Ectodermal cell (in vitro differentiated cells): ENCODE results near the gene SERPINB13.

ENCODE experiments used
- H3K27ac ChIP-seq: 2 replicates; pipeline ENCODE4 v1.7.0; 2013; ENCODE audit warnings: mild to moderate bottlenecking, low read depth, low read length; ENCODE audit not compliant: insufficient read depth, poor library complexity, severe bottlenecking
- H3K27me3 ChIP-seq: 2 replicates; pipeline ENCODE4 v1.7.0; 2013; ENCODE audit warnings: mild to moderate bottlenecking, low read length; ENCODE audit not compliant: insufficient read depth, control insufficient read depth, poor library complexity, severe bottlenecking
- H3K36me3 ChIP-seq: one replicate; pipeline ENCODE4 v1.7.0; 2013; ENCODE audit warnings: low read length; ENCODE audit not compliant: control insufficient read depth, insufficient read depth
- H3K4me1 ChIP-seq: one replicate; pipeline ENCODE4 v1.7.0; 2013; ENCODE audit warnings: low read length; ENCODE audit not compliant: control insufficient read depth, insufficient read depth
- H3K4me3 ChIP-seq: 2 replicates; pipeline ENCODE4 v1.7.0; 2013; ENCODE audit warnings: low read depth, low read length, control low read depth; ENCODE audit not compliant: insufficient read depth
- H3K9me3 ChIP-seq: 2 replicates; pipeline ENCODE4 v1.7.0; 2013; ENCODE audit warnings: mild to moderate bottlenecking, low read length, moderate library complexity; ENCODE audit not compliant: control insufficient read depth
- WGBS, 2 experiments: methylation state at CpG; one replicate each; pipeline ENCODE4 v1.1.7; 2013; ENCODE audit warnings: missing lambda C conversion rate in 2 of 2; 5-methylcytosine and 5-hydroxymethylcytosine counted together

SERPINB13 gene

GRCh38 chr18:63585988-63586387, 1.2 kb upstream of the SERPINB13 start:
- Histone ChIP-seq H3K4me1 (no peaks in the 10 kb centered on the region), H3K4me3 (no peak overlapping the region), H3K27me3 (no peaks in the 10 kb centered on the region), H3K27ac (no peak overlapping the region), H3K9me3 (no peaks in the 10 kb centered on the region), H3K36me3 (no peaks in the 10 kb centered on the region)
- 86 to 94% methylated on average over 4 of the region's 4 CpGs for WGBS, 2 experiments

GRCh38 chr18:63586431-63586830, 712 bp upstream of the SERPINB13 start:
- H3K27me3 ChIP-seq, result no peaks in the 10 kb centered on the region
- H3K27ac ChIP-seq, result no peak overlapping the region
- H3K36me3 ChIP-seq, result no peaks in the 10 kb centered on the region
- no peaks in the 10 kb centered on the region for H3K9me3 ChIP-seq
- no peak overlapping the region for H3K4me3 ChIP-seq
- WGBS, 2 experiments, result 96 to 97% methylated on average over 4 of the region's 4 CpGs
- H3K4me1 ChIP-seq, result no peaks in the 10 kb centered on the region

- Histone ChIP-seq H3K4me3 (no peak overlapping the region), H3K36me3 (no peaks in the 10 kb centered on the region), H3K27ac (no peak overlapping the region), H3K9me3 (no peaks in the 10 kb centered on the region), H3K4me1 (no peaks in the 10 kb centered on the region), H3K27me3 (no peaks in the 10 kb centered on the region)
- WGBS, 2 experiments, result 71 to 73% methylated on average over 5 of the region's 5 CpGs
Measured at GRCh38 chr18:63588909-63589308, 1.8 kb downstream of the SERPINB13 start.

GRCh38 chr18:63590373-63590772, 3.2 kb downstream of the SERPINB13 start:
- no peaks in the 10 kb centered on the region for H3K4me1 ChIP-seq
- no peaks in the 10 kb centered on the region for H3K27me3 ChIP-seq
- H3K9me3 ChIP-seq, result no peaks in the 10 kb centered on the region
- WGBS, 2 experiments, result 83 to 92% methylated on average over 2 of the region's 2 CpGs
- no peak overlapping the region for H3K4me3 ChIP-seq
- no peaks in the 10 kb centered on the region for H3K36me3 ChIP-seq
- H3K27ac ChIP-seq, result no peak overlapping the region

DNA sequence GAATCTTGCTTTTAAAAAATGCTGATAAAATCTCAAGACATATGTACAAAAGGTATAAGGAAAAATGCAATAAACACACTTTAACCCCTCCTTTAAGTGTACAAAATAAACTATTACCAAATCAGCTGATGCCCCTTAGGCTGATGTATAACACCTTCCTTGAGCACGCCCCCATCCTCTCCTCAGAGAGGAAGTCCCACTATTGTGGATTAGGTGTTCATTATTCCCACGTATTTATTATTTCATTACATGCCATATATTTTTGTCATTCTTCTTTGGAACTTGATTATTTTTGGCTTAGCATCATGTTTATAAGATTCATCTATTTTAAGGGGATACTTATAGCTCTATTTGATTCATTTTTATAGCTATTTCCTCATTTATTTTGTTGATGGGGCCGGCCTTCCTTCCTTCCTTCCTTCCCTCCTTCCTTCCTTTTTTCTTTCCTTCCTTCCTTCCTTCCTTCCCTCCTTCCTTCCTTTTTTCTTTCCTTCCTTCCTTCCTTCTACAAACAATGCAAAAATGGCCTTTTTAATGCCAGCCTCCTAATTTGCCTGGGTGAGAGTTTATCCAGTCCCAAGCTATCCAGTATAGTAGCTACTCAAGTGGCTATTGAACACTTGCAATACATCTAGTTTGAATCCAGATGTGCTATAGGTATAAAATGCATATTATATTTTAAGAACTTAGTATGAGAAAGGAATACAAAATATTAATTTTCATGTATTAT, 4.0 kb downstream of the SERPINB13 start:
- WGBS, 2 experiments, result 86 to 98% methylated on average over 2 of the region's 3 CpGs
- no peaks in the 10 kb centered on the region for H3K4me1 ChIP-seq
- no peaks in the 10 kb centered on the region for H3K36me3 ChIP-seq
- no peak overlapping the region for H3K27ac ChIP-seq
- no peak overlapping the region for H3K4me3 ChIP-seq
- no peaks in the 10 kb centered on the region for H3K9me3 ChIP-seq
- no peaks in the 10 kb centered on the region for H3K27me3 ChIP-seq

GRCh38 chr18:63591725-63592124, 4.6 kb downstream of the SERPINB13 start:
- no peaks in the 10 kb centered on the region for H3K36me3 ChIP-seq
- no peak overlapping the region for H3K27ac ChIP-seq
- H3K4me1 ChIP-seq, result no peaks in the 10 kb centered on the region
- no peak overlapping the region for H3K4me3 ChIP-seq
- 100% methylated on average over 2 of the region's 3 CpGs; no CpG with 5 or more reads in 1 of the 2 experiments for WGBS, 2 experiments
- no peaks in the 10 kb centered on the region for H3K27me3 ChIP-seq
- no peaks in the 10 kb centered on the region for H3K9me3 ChIP-seq

DNA sequence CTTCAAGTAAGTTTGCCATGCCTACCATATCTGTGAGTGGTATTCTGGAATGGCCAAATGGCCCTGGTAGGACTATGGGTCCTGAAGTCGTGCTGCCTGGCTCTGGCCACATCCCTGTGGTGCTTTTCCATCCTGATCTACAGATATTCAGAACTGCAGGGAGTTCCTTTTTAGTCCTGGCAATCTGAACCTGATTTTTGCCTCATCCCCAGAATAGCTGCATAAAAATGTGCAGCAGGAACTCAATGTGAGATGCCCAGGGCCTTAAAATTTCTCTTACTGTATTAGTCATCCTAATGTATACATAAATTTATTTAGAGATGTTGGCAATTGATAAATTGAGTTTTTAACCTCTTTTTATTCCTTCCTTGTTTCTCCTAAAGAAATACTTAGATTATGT, 5.3 kb downstream of the SERPINB13 start:
- Histone ChIP-seq H3K36me3 (no peaks in the 10 kb centered on the region), H3K4me1 (no peaks in the 10 kb centered on the region), H3K27ac (no peak overlapping the region), H3K9me3 (no peaks in the 10 kb centered on the region), H3K4me3 (no peak overlapping the region), H3K27me3 (no peaks in the 10 kb centered on the region)
- WGBS, 2 experiments, result 55 to 68% methylated on average over 1 of the region's 1 CpG

GRCh38 chr18:63596964-63597363, 9.8 kb downstream of the SERPINB13 start:
- 78 to 82% methylated on average over 14 of the region's 14 CpGs for WGBS, 2 experiments

DNA sequence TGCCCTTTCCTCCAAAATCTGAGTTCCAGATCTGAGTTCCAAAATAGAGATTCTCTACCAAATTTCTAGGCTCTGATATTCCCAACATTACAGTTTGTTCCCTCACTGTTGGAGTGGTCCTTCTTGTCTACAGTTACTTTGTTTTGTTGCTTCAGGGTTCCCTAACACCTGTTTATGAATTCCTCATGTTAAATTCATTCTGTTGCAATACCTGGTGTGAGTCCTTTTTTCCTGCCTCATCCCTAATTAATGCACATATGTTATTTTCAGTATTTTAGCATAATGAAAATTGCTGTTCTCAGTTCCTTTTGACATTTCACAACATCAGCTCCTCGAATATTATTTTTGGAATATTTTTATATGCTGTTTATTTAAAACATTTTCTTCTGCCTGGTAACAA, 16.2 kb downstream of the SERPINB13 start:
- no peaks in the 10 kb centered on the region for H3K27me3 ChIP-seq
- H3K4me1 ChIP-seq, result no peaks in the 10 kb centered on the region
- WGBS, 2 experiments, result no CpG with 5 or more reads among the region's 1 CpG
- no peak overlapping the region for H3K27ac ChIP-seq
- H3K36me3 ChIP-seq, result no peaks in the 10 kb centered on the region
- H3K9me3 ChIP-seq, result no peaks in the 10 kb centered on the region
- H3K4me3 ChIP-seq, result no peak overlapping the region

More at GRCh38 chr18:63596964-63597363, 9.8 kb downstream of the SERPINB13 start:
- Histone ChIP-seq H3K27ac (no peak overlapping the region), H3K27me3 (no peaks in the 10 kb centered on the region), H3K4me3 (no peak overlapping the region), H3K36me3 (no peaks in the 10 kb centered on the region), H3K9me3 (no peaks in the 10 kb centered on the region), H3K4me1 (no peaks in the 10 kb centered on the region)

DNA sequence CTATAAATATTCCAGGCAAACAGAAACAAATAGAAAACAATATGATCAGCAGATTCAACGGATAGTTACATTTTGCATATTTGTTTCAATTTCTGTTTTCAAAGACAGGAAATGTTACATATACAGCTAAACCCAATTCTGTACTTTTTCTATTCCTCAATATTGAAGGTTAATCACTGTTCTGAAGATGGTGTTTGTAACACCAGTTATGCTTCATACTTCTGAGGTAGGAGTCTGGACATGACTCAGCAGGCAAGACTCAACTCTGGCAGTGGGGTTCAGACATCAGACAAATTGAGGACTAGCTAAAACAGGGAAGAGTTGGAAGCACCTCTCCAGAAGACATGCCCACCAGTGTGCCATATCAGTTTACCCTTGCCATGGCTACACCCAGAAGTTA, 16.6 kb downstream of the SERPINB13 start:
- Histone ChIP-seq H3K27me3 (no peaks in the 10 kb centered on the region), H3K36me3 (no peaks in the 10 kb centered on the region), H3K4me3 (no peak overlapping the region), H3K4me1 (no peaks in the 10 kb centered on the region), H3K27ac (no peak overlapping the region), H3K9me3 (no peaks in the 10 kb centered on the region)
- WGBS, 2 experiments, result 0% methylated on average over 1 of the region's 1 CpG; no CpG with 5 or more reads in 1 of the 2 experiments
